ENCODE data around the gene TECPR1.

TECPR1 gene

DNA sequence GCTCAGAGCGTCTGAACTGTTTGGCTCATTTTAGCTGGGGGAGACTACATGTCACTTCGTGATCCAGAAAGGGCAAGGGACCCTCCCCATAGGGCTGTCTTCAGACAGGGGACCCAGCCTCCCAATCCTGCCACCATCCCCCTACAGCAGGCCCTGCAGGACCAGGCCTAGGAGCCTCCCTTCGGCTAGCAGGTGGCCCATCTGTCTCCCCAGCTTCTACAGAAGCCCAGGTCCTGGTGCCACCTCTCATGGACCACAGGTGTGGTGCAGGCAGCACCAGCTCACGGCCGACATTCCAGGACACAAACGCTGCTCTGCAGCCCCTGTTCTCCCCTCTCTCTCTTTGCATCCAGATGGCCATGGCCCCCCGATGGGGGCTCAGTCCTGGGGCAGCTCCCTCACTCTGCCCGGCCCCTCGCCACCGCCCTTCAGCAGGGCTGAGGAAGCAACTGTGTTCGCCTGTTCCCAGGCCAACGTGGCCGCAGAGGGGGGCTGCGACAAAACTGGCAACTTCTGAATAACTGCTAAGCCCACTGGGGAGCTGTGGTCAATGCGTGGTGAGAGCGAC, 10.3 kb downstream of the TECPR1 start:
- no peak overlapping the region for H3K4me3 ChIP-seq (ENCODE audit: low read length)
- H3K4me1 ChIP-seq (ENCODE audit: control insufficient read depth, insufficient read depth, low read length) = no peaks in the 10 kb centered on the region
- H3K4me2 ChIP-seq (ENCODE audit: low read length) = no peak overlapping the region
- H3K9me3 ChIP-seq (replicated peaks; ENCODE audit: low read length) = no peaks in the 10 kb centered on the region
- H3K27me3 ChIP-seq (ENCODE audit: control insufficient read depth, insufficient read depth, low read length) = no peaks in the 10 kb centered on the region
- peaks cover 33% of the 10 kb centered on the region for H3K36me3 ChIP-seq (ENCODE audit: insufficient read depth, low read length)
- H3K9ac ChIP-seq (ENCODE audit: low read depth, low read length) = no peak overlapping the region

- H3K4me3 ChIP-seq (ENCODE audit: low read length) = no peak overlapping the region
- H3K4me1 ChIP-seq (ENCODE audit: control insufficient read depth, insufficient read depth, low read length) = no peaks in the 10 kb centered on the region
- no peaks in the 10 kb centered on the region for H3K9me3 ChIP-seq (replicated peaks; ENCODE audit: low read length)
- H3K4me2 ChIP-seq (ENCODE audit: low read length) = no peak overlapping the region
- H3K9ac ChIP-seq (ENCODE audit: low read depth, low read length) = no peak overlapping the region
- H3K27me3 ChIP-seq (ENCODE audit: control insufficient read depth, insufficient read depth, low read length) = no peaks in the 10 kb centered on the region
- peaks cover 33% of the 10 kb centered on the region for H3K36me3 ChIP-seq (ENCODE audit: insufficient read depth, low read length)
Measured at GRCh38 chr7:98240961-98241673, 10.9 kb downstream of the TECPR1 start.

DNA sequence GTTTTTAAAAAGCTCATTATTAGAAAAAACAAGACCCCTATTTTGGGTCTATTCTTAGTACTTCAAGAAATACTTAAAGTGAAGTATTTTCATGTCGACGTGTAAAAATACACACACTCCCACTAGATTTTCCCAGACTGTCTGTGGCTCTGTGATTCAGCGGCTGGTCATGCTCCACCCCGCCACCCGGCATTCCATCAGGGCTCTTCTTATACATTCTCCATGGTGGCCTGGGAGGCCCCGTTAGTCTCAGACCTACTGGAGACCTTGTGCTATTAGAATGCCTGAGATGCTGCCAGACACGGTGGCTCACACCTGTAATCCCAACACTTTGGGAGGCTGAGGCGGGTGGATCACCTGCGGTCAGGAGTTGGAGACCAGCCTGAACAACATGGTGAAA, 13.1 kb downstream of the TECPR1 start:
- H3K36me3 ChIP-seq (ENCODE audit: insufficient read depth, low read length) = peaks cover 27% of the 10 kb centered on the region
- H3K27me3 ChIP-seq (ENCODE audit: control insufficient read depth, insufficient read depth, low read length) = no peaks in the 10 kb centered on the region
- H3K4me1 ChIP-seq (ENCODE audit: control insufficient read depth, insufficient read depth, low read length) = no peaks in the 10 kb centered on the region
- no peak overlapping the region for H3K9ac ChIP-seq (ENCODE audit: low read depth, low read length)
- no peak overlapping the region for H3K4me2 ChIP-seq (ENCODE audit: low read length)
- H3K4me3 ChIP-seq (ENCODE audit: low read length) = no peak overlapping the region
- H3K9me3 ChIP-seq (replicated peaks; ENCODE audit: low read length) = no peaks in the 10 kb centered on the region

- Histone ChIP-seq H3K4me2 (ENCODE audit: low read length) (no peak overlapping the region), H3K27me3 (ENCODE audit: control insufficient read depth, insufficient read depth, low read length) (no peaks in the 10 kb centered on the region), H3K9me3 (replicated peaks; ENCODE audit: low read length) (no peaks in the 10 kb centered on the region), H3K4me1 (ENCODE audit: control insufficient read depth, insufficient read depth, low read length) (no peaks in the 10 kb centered on the region), H3K4me3 (ENCODE audit: low read length) (no peak overlapping the region), H3K9ac (ENCODE audit: low read depth, low read length) (no peak overlapping the region), H3K36me3 (ENCODE audit: insufficient read depth, low read length) (peaks cover 27% of the 10 kb centered on the region)
Measured at GRCh38 chr7:98238076-98238475, 14.0 kb downstream of the TECPR1 start.

GRCh38 chr7:98236355-98237185, 15.5 kb downstream of the TECPR1 start:
- no peak overlapping the region for H3K9ac ChIP-seq (ENCODE audit: low read depth, low read length)
- no peaks in the 10 kb centered on the region for H3K27me3 ChIP-seq (ENCODE audit: control insufficient read depth, insufficient read depth, low read length)
- H3K4me3 ChIP-seq (ENCODE audit: low read length) = no peak overlapping the region
- no peaks in the 10 kb centered on the region for H3K9me3 ChIP-seq (replicated peaks; ENCODE audit: low read length)
- H3K4me2 ChIP-seq (ENCODE audit: low read length) = no peak overlapping the region
- peaks cover 26% of the 10 kb centered on the region for H3K36me3 ChIP-seq (ENCODE audit: insufficient read depth, low read length)
- H3K4me1 ChIP-seq (ENCODE audit: control insufficient read depth, insufficient read depth, low read length) = no peaks in the 10 kb centered on the region

- Histone ChIP-seq H3K36me3 (ENCODE audit: insufficient read depth, low read length) (peaks cover 21% of the 10 kb centered on the region), H3K9ac (ENCODE audit: low read depth, low read length) (no peak overlapping the region)
Measured at GRCh38 chr7:98235901-98236300, 16.1 kb downstream of the TECPR1 start.

GRCh38 chr7:98234429-98235147, 17.4 kb downstream of the TECPR1 start:
- Histone ChIP-seq H3K27me3 (ENCODE audit: control insufficient read depth, insufficient read depth, low read length) (no peaks in the 10 kb centered on the region), H3K4me1 (ENCODE audit: control insufficient read depth, insufficient read depth, low read length) (no peaks in the 10 kb centered on the region), H3K36me3 (ENCODE audit: insufficient read depth, low read length) (peaks cover 15% of the 10 kb centered on the region), H3K9ac (ENCODE audit: low read depth, low read length) (no peak overlapping the region), H3K4me3 (ENCODE audit: low read length) (no peak overlapping the region), H3K4me2 (ENCODE audit: low read length) (no peak overlapping the region), H3K9me3 (replicated peaks; ENCODE audit: low read length) (no peaks in the 10 kb centered on the region)

More at GRCh38 chr7:98235901-98236300, 16.1 kb downstream of the TECPR1 start:
- H3K27me3 ChIP-seq (ENCODE audit: control insufficient read depth, insufficient read depth, low read length) = no peaks in the 10 kb centered on the region
- no peak overlapping the region for H3K4me3 ChIP-seq (ENCODE audit: low read length)
- H3K4me2 ChIP-seq (ENCODE audit: low read length) = no peak overlapping the region
- H3K4me1 ChIP-seq (ENCODE audit: control insufficient read depth, insufficient read depth, low read length) = no peaks in the 10 kb centered on the region
- no peaks in the 10 kb centered on the region for H3K9me3 ChIP-seq (replicated peaks; ENCODE audit: low read length)

DNA sequence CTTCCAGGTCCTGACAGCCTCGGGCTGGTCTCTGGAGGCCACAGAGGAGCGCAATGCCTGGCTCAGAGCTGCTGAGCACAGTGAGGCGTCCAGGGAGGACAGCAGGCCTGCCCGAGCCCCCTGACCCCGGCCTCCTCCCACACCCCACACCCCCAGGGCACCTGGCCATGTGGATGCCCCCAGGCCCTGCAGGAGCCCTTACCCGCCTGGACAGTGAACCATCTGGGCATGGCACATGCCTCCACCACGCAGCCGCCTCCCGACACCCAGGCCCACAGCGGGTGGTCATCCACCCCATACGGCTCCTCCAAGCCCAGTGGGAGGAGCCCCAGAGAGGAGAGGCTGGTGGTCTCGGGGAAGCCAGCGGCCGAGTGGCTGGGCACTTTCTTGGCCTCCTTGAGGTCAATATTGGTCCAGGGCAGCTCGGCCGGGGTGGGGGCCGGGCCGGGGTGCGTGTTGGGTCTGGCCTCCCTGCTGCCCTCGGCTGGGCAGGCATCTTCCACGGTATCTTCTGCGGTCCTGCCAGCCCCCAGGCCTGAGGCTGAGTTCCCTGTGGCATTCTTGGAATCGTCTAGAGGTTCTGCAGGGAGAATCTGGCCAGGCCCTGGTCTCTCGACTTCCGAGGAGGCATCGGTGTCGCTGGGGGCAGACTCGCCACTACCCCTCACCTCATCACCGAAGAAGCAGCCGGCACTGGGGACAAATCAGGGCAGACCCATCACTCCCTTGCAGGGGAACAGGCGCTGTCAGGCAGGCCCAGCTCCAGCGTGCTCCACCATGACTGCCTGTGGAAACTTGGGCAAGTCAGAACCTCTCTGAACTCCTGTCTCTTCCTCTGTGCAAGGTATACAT, 18.6 kb downstream of the TECPR1 start:
- H3K9ac ChIP-seq (ENCODE audit: low read depth, low read length) = no peak overlapping the region
- no peak overlapping the region for H3K4me2 ChIP-seq (ENCODE audit: low read length)
- no peak overlapping the region for H3K4me3 ChIP-seq (ENCODE audit: low read length)
- no peaks in the 10 kb centered on the region for H3K4me1 ChIP-seq (ENCODE audit: control insufficient read depth, insufficient read depth, low read length)
- H3K9me3 ChIP-seq (replicated peaks; ENCODE audit: low read length) = no peaks in the 10 kb centered on the region
- H3K36me3 ChIP-seq (ENCODE audit: insufficient read depth, low read length) = peaks cover 9% of the 10 kb centered on the region
- no peaks in the 10 kb centered on the region for H3K27me3 ChIP-seq (ENCODE audit: control insufficient read depth, insufficient read depth, low read length)

DNA sequence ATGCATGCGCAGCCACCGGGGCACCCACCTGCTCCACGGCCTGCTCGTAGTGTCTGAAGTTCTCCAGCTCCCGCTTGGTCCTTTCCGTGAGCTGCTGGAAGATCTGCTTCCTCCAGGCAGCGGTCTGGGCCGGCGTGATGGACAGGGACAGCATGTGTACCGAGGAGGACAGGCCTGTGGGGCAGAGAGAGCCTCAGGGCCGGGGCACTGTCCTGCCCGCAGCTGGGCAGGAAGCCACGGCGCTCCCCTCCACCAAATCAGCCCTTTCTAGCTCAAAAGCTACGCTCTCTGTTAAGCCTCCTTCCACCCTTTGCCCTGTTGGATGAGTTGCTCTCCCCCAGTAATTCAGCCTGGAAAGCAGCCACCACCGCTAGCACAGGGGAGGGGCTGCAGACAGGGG, 19.2 kb downstream of the TECPR1 start:
- H3K27me3 ChIP-seq (ENCODE audit: control insufficient read depth, insufficient read depth, low read length) = no peaks in the 10 kb centered on the region
- no peak overlapping the region for H3K4me3 ChIP-seq (ENCODE audit: low read length)
- H3K4me2 ChIP-seq (ENCODE audit: low read length) = no peak overlapping the region
- H3K9me3 ChIP-seq (replicated peaks; ENCODE audit: low read length) = no peaks in the 10 kb centered on the region
- no peak overlapping the region for H3K9ac ChIP-seq (ENCODE audit: low read depth, low read length)
- no peaks in the 10 kb centered on the region for H3K4me1 ChIP-seq (ENCODE audit: control insufficient read depth, insufficient read depth, low read length)
- H3K36me3 ChIP-seq (ENCODE audit: insufficient read depth, low read length) = peaks cover 6% of the 10 kb centered on the region

DNA sequence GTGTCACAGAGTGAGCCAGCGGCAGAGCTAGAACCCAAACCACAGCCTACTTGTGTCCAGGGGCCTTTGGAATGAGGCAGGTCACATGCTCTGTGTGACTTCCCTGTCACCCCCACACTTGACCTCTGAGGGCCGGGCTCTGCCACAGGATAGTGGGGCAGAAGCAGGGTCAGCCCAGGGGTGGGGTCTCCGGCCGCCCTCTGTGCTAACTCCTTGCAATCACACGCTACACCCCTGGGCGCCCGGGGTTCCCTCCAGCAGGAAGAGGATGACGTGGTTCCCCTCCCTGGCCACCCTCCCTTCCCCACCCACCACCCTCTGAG, 19.8 kb downstream of the TECPR1 start:
- H3K27me3 ChIP-seq (ENCODE audit: control insufficient read depth, insufficient read depth, low read length) = no peaks in the 10 kb centered on the region
- H3K4me2 ChIP-seq (ENCODE audit: low read length) = no peak overlapping the region
- no peak overlapping the region for H3K9ac ChIP-seq (ENCODE audit: low read depth, low read length)
- no peaks in the 10 kb centered on the region for H3K9me3 ChIP-seq (replicated peaks; ENCODE audit: low read length)
- no peak overlapping the region for H3K4me3 ChIP-seq (ENCODE audit: low read length)
- H3K36me3 ChIP-seq (ENCODE audit: insufficient read depth, low read length) = peaks cover 7% of the 10 kb centered on the region
- no peaks in the 10 kb centered on the region for H3K4me1 ChIP-seq (ENCODE audit: control insufficient read depth, insufficient read depth, low read length)

Data from skeletal muscle satellite cell (primary cell).